IMR-90 (cell line): Measurements from ENCODE around the gene PIAS1. TPM values are rescaled to one million over a fixed set of nuclear protein-coding genes. Genes with fewer than 3 reads are reported as not detected.
A peak's percentile ranks its signal among the peaks of the same experiment; 100 is the strongest.

Experiments used
- ATAC-seq: fragments of 200-7000 bp; cut with Tn5 transposase; 2 replicates; pipeline ENCODE4 v1.9.1; 2020; ENCODE audit warnings: low read depth, mild to moderate bottlenecking, moderate library complexity
- BruUV-seq: library from RNA; stranded (reverse); fragments of 400-500 nt; replicated peaks from 2 replicates; lab custom pipeline; 2021; lab: Mats Ljungman, UMichigan
- CTCF ChIA-PET: fragments of 300-600 bp; formaldehyde crosslinking; extraction: SDS; loops from one replicate; lab custom pipeline; 2021; ENCODE audit warnings: antibody characterized with exemption; lab: Yijun Ruan, JAX
- POLR2A ChIA-PET: fragments of 300-600 bp; sonication (Branson Sonifier 250); formaldehyde crosslinking; loops from one replicate; lab custom pipeline; 2022; ENCODE audit warnings: antibody characterized with exemption; ENCODE audit not compliant: unreplicated experiment; lab: Charles Lee
- DNase-seq: peaks from one replicate; pipeline ENCODE4 v3.0.0; 2013
- H2AFZ ChIP-seq: replicated peaks from 2 replicates; pipeline ENCODE3; 2013; ENCODE audit warnings: low read length, mild to moderate bottlenecking; ENCODE audit not compliant: poor library complexity
- H2AK5ac ChIP-seq: 2 replicates; pipeline ENCODE4 v1.6.1; 2013; ENCODE audit warnings: low read depth, low read length, inconsistent platforms
- H2AK9ac ChIP-seq: replicated peaks from 2 replicates; pipeline ENCODE3; 2013; ENCODE audit warnings: mild to moderate bottlenecking, low read depth, low read length, moderate library complexity; ENCODE audit not compliant: poor library complexity
- H2BK120ac ChIP-seq: 2 replicates; pipeline ENCODE4 v1.6.1; 2013; ENCODE audit warnings: low read depth, low read length, inconsistent platforms
- H2BK15ac ChIP-seq: 3 replicates; pipeline ENCODE4 v1.6.1; 2013; ENCODE audit warnings: low read depth, low read length, inconsistent platforms
- H2BK20ac ChIP-seq: 2 replicates; pipeline ENCODE4 v1.6.1; 2013; ENCODE audit warnings: low read depth, mild to moderate bottlenecking, inconsistent platforms, low read length, moderate library complexity
- H2BK5ac ChIP-seq: 2 replicates; pipeline ENCODE4 v1.6.1; 2013; ENCODE audit warnings: mild to moderate bottlenecking, low read depth, low read length, inconsistent platforms; ENCODE audit not compliant: poor library complexity, severe bottlenecking
- H3K14ac ChIP-seq: replicated peaks from 2 replicates; pipeline ENCODE4 v1.6.1; 2013; ENCODE audit warnings: low read depth, low read length, inconsistent platforms
- H3K18ac ChIP-seq: 2 replicates; pipeline ENCODE4 v1.6.1; 2013; ENCODE audit warnings: low read depth, low read length, control low read depth
- H3K23ac ChIP-seq: 2 replicates; pipeline ENCODE4 v1.6.1; 2013; ENCODE audit warnings: low read depth, low read length, inconsistent platforms
- H3K27ac ChIP-seq: 2 replicates; pipeline ENCODE4 v1.5.1; 2013; ENCODE audit warnings: mild to moderate bottlenecking, control low read depth, low read length; ENCODE audit not compliant: insufficient read depth
- H3K27me3 ChIP-seq: 2 replicates; pipeline ENCODE4 v1.6.1; 2013; ENCODE audit warnings: low read length; ENCODE audit not compliant: control insufficient read depth, insufficient read depth
- H3K36me3 ChIP-seq: 2 replicates; pipeline ENCODE4 v1.6.1; 2013; ENCODE audit warnings: low read length, mixed read lengths; ENCODE audit not compliant: control insufficient read depth, insufficient read depth
- H3K4ac ChIP-seq: 2 replicates; pipeline ENCODE4 v1.6.1; 2013; ENCODE audit warnings: low read depth, low read length, inconsistent platforms
- H3K4me1 ChIP-seq: 2 replicates; pipeline ENCODE4 v1.6.1; 2013; ENCODE audit warnings: low read length, mixed read lengths; ENCODE audit not compliant: control insufficient read depth, insufficient read depth
- H3K4me2 ChIP-seq: 2 replicates; pipeline ENCODE4 v1.6.1; 2013; ENCODE audit warnings: low read depth, mild to moderate bottlenecking, control low read depth, low read length, moderate library complexity
- H3K4me3 ChIP-seq: 2 replicates; pipeline ENCODE4 v1.5.1; 2013; ENCODE audit warnings: low read depth, mild to moderate bottlenecking, control low read depth, low read length, moderate library complexity; ENCODE audit not compliant: insufficient read depth
- H3K56ac ChIP-seq: 2 replicates; pipeline ENCODE4 v1.6.1; 2013; ENCODE audit warnings: low read length, inconsistent platforms; ENCODE audit not compliant: insufficient read depth; ENCODE audit errors: extremely low read depth
- H3K79me1 ChIP-seq, 2 experiments: 2 replicates each; pipeline ENCODE4 v1.6.1; 2013; ENCODE audit warnings: low read length in 2 of 2, inconsistent platforms in 1 of 2, low read depth in 1 of 2
- H3K9ac ChIP-seq: 2 replicates; pipeline ENCODE4 v1.6.1; 2013; ENCODE audit warnings: low read depth, low read length, control low read depth
- H3K9me1 ChIP-seq: 2 replicates; pipeline ENCODE4 v1.6.1; 2013; ENCODE audit warnings: low read length, inconsistent platforms; ENCODE audit not compliant: insufficient read depth
- H3K9me3 ChIP-seq: 2 replicates; pipeline ENCODE4 v1.6.1; 2013; ENCODE audit warnings: low read length; ENCODE audit not compliant: control insufficient read depth, insufficient read depth
- H4K20me1 ChIP-seq: 2 replicates; pipeline ENCODE4 v1.6.1; 2013; ENCODE audit warnings: low read length, inconsistent platforms; ENCODE audit not compliant: insufficient read depth
- H4K5ac ChIP-seq: 2 replicates; pipeline ENCODE4 v1.6.1; 2013; ENCODE audit warnings: mild to moderate bottlenecking, low read depth, low read length, control low read depth
- H4K8ac ChIP-seq, 2 experiments: 2 replicates each; pipeline ENCODE4 v1.6.1; 2013; ENCODE audit warnings: low read depth in 2 of 2, low read length in 2 of 2, control low read depth in 1 of 2, inconsistent platforms in 1 of 2
- H4K91ac ChIP-seq: 2 replicates; pipeline ENCODE4 v1.6.1; 2013; ENCODE audit warnings: low read depth, low read length, inconsistent platforms; ENCODE audit not compliant: insufficient read depth
- BHLHE40 ChIP-seq: fragments of 150-350 bp; IDR thresholded peaks from 2 replicates; pipeline ENCODE4 v1.6.1; 2016; ENCODE audit warnings: mild to moderate bottlenecking, low read depth, low read length
- CEBPB ChIP-seq: IDR thresholded peaks from 2 replicates; pipeline ENCODE4 v1.6.1; 2012; ENCODE audit warnings: low read depth, low read length, improper control_type of control experiment
- CHD1 ChIP-seq: IDR thresholded peaks from 2 replicates; pipeline ENCODE4 v1.6.1; 2012; ENCODE audit warnings: low read depth, low read length, improper control_type of control experiment
- ELK1 ChIP-seq: fragments of 150-350 bp; IDR thresholded peaks from 2 replicates; pipeline ENCODE4 v1.6.1; 2016; ENCODE audit warnings: low read depth, mild to moderate bottlenecking, low read length, moderate library complexity, borderline replicate concordance
- FOS ChIP-seq: fragments of 150-350 bp; IDR thresholded peaks from 2 replicates; pipeline ENCODE4 v1.6.1; 2016; ENCODE audit warnings: low read depth, low read length
- MAFK ChIP-seq: IDR thresholded peaks from 2 replicates; pipeline ENCODE4 v1.6.1; 2012; ENCODE audit warnings: low read depth, low read length, improper control_type of control experiment
- MAZ ChIP-seq: IDR thresholded peaks from 2 replicates; pipeline ENCODE4 v1.6.1; 2012; ENCODE audit warnings: low read depth, mild to moderate bottlenecking, low read length, improper control_type of control experiment, moderate library complexity, borderline replicate concordance
- MXI1 ChIP-seq: IDR thresholded peaks from 2 replicates; pipeline ENCODE4 v1.6.1; 2012; ENCODE audit warnings: low read depth, mild to moderate bottlenecking, low read length, moderate library complexity, borderline replicate concordance
- NFE2L2 ChIP-seq: fragments of 150-350 bp; IDR thresholded peaks from 2 replicates; pipeline ENCODE4 v1.6.1; 2016; ENCODE audit warnings: low read depth, mild to moderate bottlenecking, low read length
- POLR2A ChIP-seq: IDR thresholded peaks from 2 replicates; pipeline ENCODE4 v1.6.1; 2012; ENCODE audit warnings: mild to moderate bottlenecking, low read depth, low read length
- RAD21 ChIP-seq: IDR thresholded peaks from 2 replicates; pipeline ENCODE4 v1.6.1; 2012; ENCODE audit warnings: low read length, improper control_type of control experiment
- RCOR1 ChIP-seq: IDR thresholded peaks from 2 replicates; pipeline ENCODE4 v1.6.1; 2012; ENCODE audit warnings: mild to moderate bottlenecking, low read length, improper control_type of control experiment; ENCODE audit not compliant: insufficient replicate concordance
- SMC3 ChIP-seq: fragments of 150-350 bp; IDR thresholded peaks from 2 replicates; pipeline ENCODE4 v1.6.1; 2016; ENCODE audit warnings: low read depth, mild to moderate bottlenecking, antibody characterized with exemption, low read length, moderate library complexity
- WGBS, 2 experiments: methylation state at CpG; one replicate each; pipeline versions ENCODE4 v1.1.5 to v1.1.7; 2013; ENCODE audit warnings: missing lambda C conversion rate in 2 of 2; ENCODE audit not compliant: insufficient read length in 1 of 2; ENCODE audit errors: extremely low coverage in 2 of 2; 5-methylcytosine and 5-hydroxymethylcytosine counted together
- dilution Hi-C: fragments of 300-500 bp; cut with HindIII; formaldehyde crosslinking; loops from one replicate; pipeline ENCODE4 v1.14.3; 2018; ENCODE audit warnings: low sequenced_read_pairs; ENCODE audit not compliant: unreplicated experiment
- in situ Hi-C: fragments of 300-500 bp; cut with MboI; formaldehyde crosslinking; loops from 3 replicates; pipeline ENCODE4 v1.14.3; 2019; ENCODE audit warnings: low sequenced_read_pairs, inconsistent platforms, mixed read lengths
- intact Hi-C: fragments of 100-400 bp; cut with micrococcal nuclease; formaldehyde crosslinking; loops from 2 replicates; pipeline ENCODE4 v1.10.0; 2022
- polyA plus RNA-seq, 3 experiments: library from polyadenylated mRNA; depleted of rRNA; stranded (reverse); fragments of >200 nt; gene quantifications; 2 replicates each; pipeline ENCODE4 v1.2.3, GENCODE V29; 2012; ENCODE audit warnings: low replicate concordance in 1 of 3
- total RNA-seq: library from RNA; depleted of rRNA; stranded (reverse); fragments of >200 nt; gene quantifications from 2 replicates; pipeline ENCODE4 v1.2.3, GENCODE V29; 2012
- TF ChIP-seq, protein P1 (sequence below): fragments of 150-350 bp; IDR thresholded peaks from 2 replicates; pipeline ENCODE4 v1.6.1; 2017; ENCODE audit warnings: mild to moderate bottlenecking, antibody characterized with exemption, low read length, low read depth

PIAS1 gene
- total and polyA plus RNA-seq, 2 of the 4 experiments (the other 2 are of a cell fraction), result 20.0 to 63.6 TPM

GRCh38 chr15:68054628-68055223 is 611 bp downstream of the PIAS1 start:
- in situ Hi-C loops, result no loop called here
- CTCF ChIA-PET, result interaction anchor here (1.3 kb wide), 1 partner anchor 100 kb away, joined by 3 read pairs; no protein-coding TSS in a partner anchor

More at GRCh38 chr15:68054628-68055223, 611 bp downstream of the PIAS1 start:
- Histone ChIP-seq H3K9me3 (no peaks in the 10 kb centered on the region), H4K8ac (no peak overlapping the region; a peak in 1 of 4 replicates), H3K14ac (peak overlapping the region; percentile 57; the same call in 1 of the 2 replicates), H3K79me1 (peaks cover 0 to 30% of the 10 kb centered on the region in 2 experiments; a peak in 2 of 4 replicates), H2BK120ac (no peak overlapping the region), H2AK9ac (peak overlapping the region; percentile 56), H3K4me3 (peak overlapping the region; percentile 88), H2BK15ac (no peak overlapping the region), H4K5ac (no peak overlapping the region), H3K36me3 (0 out of 2 replicates have a peak, but pooled peaks cover 2% of the 10 kb centered on the region), H4K20me1 (peaks cover 46% of the 10 kb centered on the region), H3K27me3 (no peaks in the 10 kb centered on the region), H3K9me1 (no peaks in the 10 kb centered on the region), H3K4me1 (no peaks in the 10 kb centered on the region; the same call in 1 of the 2 replicates), H3K18ac (no peak overlapping the region), H3K9ac (peak overlapping the region; percentile 85), H3K4me2 (peak overlapping the region; percentile 92), H2BK5ac (peak overlapping the region; percentile 23), H3K4ac (peak overlapping the region; percentile 0; the same call in 1 of the 2 replicates), H4K91ac (peak overlapping the region; percentile 41), H3K27ac (peak overlapping the region; percentile 57), H3K23ac (peak overlapping the region; percentile 52), H2AFZ (peak overlapping the region; percentile 93), H2AK5ac (no peak overlapping the region), H2BK20ac (no peak overlapping the region), H3K56ac (peak overlapping the region; percentile 63)
- WGBS, 2 experiments, result no CpG with 5 or more reads among the region's 33 CpGs
- TF ChIP-seq NFE2L2, result no peak
- TF ChIP-seq MXI1, result no peak
- no peak for TF ChIP-seq MAFK
- TF ChIP-seq MAZ, result no peak
- TF ChIP-seq SMC3, result no peak
- no peak for TF ChIP-seq POLR2A
- no peak for TF ChIP-seq CEBPB
- TF ChIP-seq BHLHE40, result no peak
- no peak for TF ChIP-seq FOS
- TF ChIP-seq RAD21, result no peak
- no peak for TF ChIP-seq RCOR1
- TF ChIP-seq ELK1, result no peak
- TF ChIP-seq CHD1, result no peak
- TF ChIP-seq, protein P1, sequence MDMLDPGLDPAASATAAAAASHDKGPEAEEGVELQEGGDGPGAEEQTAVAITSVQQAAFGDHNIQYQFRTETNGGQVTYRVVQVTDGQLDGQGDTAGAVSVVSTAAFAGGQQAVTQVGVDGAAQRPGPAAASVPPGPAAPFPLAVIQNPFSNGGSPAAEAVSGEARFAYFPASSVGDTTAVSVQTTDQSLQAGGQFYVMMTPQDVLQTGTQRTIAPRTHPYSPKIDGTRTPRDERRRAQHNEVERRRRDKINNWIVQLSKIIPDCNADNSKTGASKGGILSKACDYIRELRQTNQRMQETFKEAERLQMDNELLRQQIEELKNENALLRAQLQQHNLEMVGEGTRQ, result no peak
- POLR2A ChIA-PET, result no interaction called here
- dilution Hi-C loops, result no loop called here
- intact Hi-C loops, result loop anchor here (1.0 to 2.0 kb wide), 4 partner anchors 95 to 211 kb away; no protein-coding TSS in a partner anchor
- peak; percentile 36 for ATAC-seq
- no TSS peak for BruUV-seq
- peak; percentile 21 for DNase-seq
